OCI-LY7 (cell line): ENCODE results near the gene ZSCAN9. TPM values are rescaled to one million over a fixed set of nuclear protein-coding genes. Genes with fewer than 3 reads are reported as not detected.
A peak's percentile ranks its signal among the peaks of the same experiment; 100 is the strongest.

Source experiments
- BruUV-seq: library from RNA; stranded (reverse); fragments of 400-500 nt; replicated peaks from 2 replicates; lab custom pipeline; 2021; lab: Mats Ljungman, UMichigan
- CTCF ChIA-PET: fragments of 300-600 bp; sonication (Branson Sonifier 250); formaldehyde crosslinking; loops from one replicate; lab custom pipeline; 2022; ENCODE audit warnings: antibody characterized with exemption; ENCODE audit not compliant: unreplicated experiment; lab: Charles Lee
- POLR2A ChIA-PET: fragments of 300-600 bp; sonication (Branson Sonifier 250); formaldehyde crosslinking; loops from one replicate; lab custom pipeline; 2022; ENCODE audit warnings: antibody characterized with exemption; lab: Charles Lee
- DNase-seq: peaks from one replicate; pipeline ENCODE4 v3.0.0-alpha.2; 2015; ENCODE audit warnings: low spot score
- H2AFZ ChIP-seq: fragments of 200-600 bp; sonication (generic), shearing (Covaris generic); 2 replicates; pipeline ENCODE4 v1.6.1; 2014; ENCODE audit warnings: mild to moderate bottlenecking, antibody characterized with exemption, low read length, moderate library complexity
- H3K27ac ChIP-seq: fragments of 200-600 bp; sonication (generic); 2 replicates; pipeline ENCODE4 v1.5.1; 2014; ENCODE audit warnings: mixed run types, low read depth, mild to moderate bottlenecking, moderate library complexity, low read length, inconsistent platforms; ENCODE audit not compliant: poor library complexity, severe bottlenecking
- H3K36me3 ChIP-seq: fragments of 200-600 bp; sonication (generic); 2 replicates; pipeline ENCODE4 v1.6.1; 2014; ENCODE audit warnings: mild to moderate bottlenecking, antibody characterized with exemption, low read length, moderate library complexity, mixed read lengths; ENCODE audit not compliant: insufficient read depth
- H3K4me1 ChIP-seq: fragments of 200-600 bp; sonication (generic); 2 replicates; pipeline ENCODE4 v1.5.1; 2014; ENCODE audit warnings: mild to moderate bottlenecking, low read length; ENCODE audit not compliant: insufficient read depth, poor library complexity, severe bottlenecking
- H3K4me2 ChIP-seq: fragments of 200-600 bp; sonication (generic); 2 replicates; pipeline ENCODE4 v1.6.1; 2014; ENCODE audit warnings: mild to moderate bottlenecking, low read length
- H3K4me3 ChIP-seq: fragments of 200-600 bp; sonication (generic); 2 replicates; pipeline ENCODE4 v1.5.1; 2014; ENCODE audit warnings: mild to moderate bottlenecking, low read depth, low read length; ENCODE audit not compliant: poor library complexity, severe bottlenecking
- H3K79me2 ChIP-seq: fragments of 200-600 bp; sonication (generic); 2 replicates; pipeline ENCODE4 v1.6.1; 2016; ENCODE audit warnings: low read depth, mild to moderate bottlenecking, low read length, moderate library complexity, mixed read lengths; ENCODE audit not compliant: insufficient read depth
- H3K9me2 ChIP-seq: fragments of 200-600 bp; sonication (generic); 2 replicates; pipeline ENCODE4 v1.6.1; 2016; ENCODE audit warnings: mild to moderate bottlenecking, low read length, mixed read lengths; ENCODE audit not compliant: insufficient read depth
- H3K9me3 ChIP-seq: fragments of 200-600 bp; sonication (generic); 2 replicates; pipeline ENCODE4 v1.6.1; 2014; ENCODE audit warnings: mild to moderate bottlenecking, mixed run types, low read length, mixed read lengths
- H4K20me1 ChIP-seq: fragments of 200-600 bp; sonication (generic); 2 replicates; pipeline ENCODE4 v1.6.1; 2014; ENCODE audit warnings: mild to moderate bottlenecking, antibody characterized with exemption, low read length, moderate library complexity, mixed read lengths; ENCODE audit not compliant: insufficient read depth
- CTCF ChIP-seq: fragments of 200-600 bp; sonication (generic); conservative IDR thresholded peaks from 2 replicates; pipeline ENCODE4 v1.5.1; 2014; ENCODE audit warnings: mild to moderate bottlenecking, antibody characterized with exemption, low read length, moderate library complexity, mixed read lengths
- EZH2phosphoT487 ChIP-seq: fragments of 200-600 bp; sonication (generic); IDR thresholded peaks from 2 replicates; pipeline ENCODE4 v1.6.1; 2018; ENCODE audit warnings: low read depth, borderline replicate concordance, mild to moderate bottlenecking, mixed run types, antibody characterized with exemption, low read length, moderate library complexity, mixed read lengths
- intact Hi-C: fragments of 100-400 bp; cut with micrococcal nuclease; formaldehyde crosslinking; loops from one replicate; pipeline ENCODE4 v1.10.0; 2022; ENCODE audit not compliant: unreplicated experiment
- total RNA-seq, 2 experiments: library from RNA; depleted of rRNA in 1 of 2; stranded (reverse); fragments of >200 nt in 1 of 2; shearing (Covaris generic) in 1 of 2; gene quantifications; 2 replicates each; pipeline ENCODE4 v1.2.3, GENCODE V29; 2014 to 2022

ZSCAN9 gene
- total RNA-seq, 2 experiments from 2014 or later, result 3.1 to 9.0 TPM

- Histone ChIP-seq H3K4me1 (peaks cover 21% of the 10 kb centered on the region), H3K79me2 (peaks cover 16% of the 10 kb centered on the region), H3K4me3 (peak overlapping the region; percentile 99), H4K20me1 (0 out of 2 replicates have a peak, but pooled peaks cover 4% of the 10 kb centered on the region), H3K9me3 (peaks cover 4% of the 10 kb centered on the region; the same call in 1 of the 2 replicates), H3K9me2 (no peaks in the 10 kb centered on the region), H3K4me2 (peak overlapping the region; percentile 83), H3K36me3 (peaks cover 27% of the 10 kb centered on the region), H2AFZ (peak overlapping the region; percentile 98), H3K27ac (peak overlapping the region; percentile 47)
- TSS peak; percentile 54 for BruUV-seq
- peak; percentile 65 for DNase-seq
- TF ChIP-seq CTCF (no peak), EZH2phosphoT487 (no peak)
- CTCF ChIA-PET, result interaction anchor here (1.2 kb wide), 1 partner anchor 110 kb away, joined by 7 read pairs; the partner anchor contains the start of gene ZKSCAN8
- POLR2A ChIA-PET, result interaction anchor here (0.6 to 3.0 kb wide), 5 partner anchors 15 to 114 kb away, joined by 3 to 24 read pairs (median 9); partner anchors contain the start of genes ZKSCAN8 and ZSCAN26
- intact Hi-C loops, result loop anchor here (1.0 to 5.0 kb wide), 6 partner anchors 15 to 147 kb away; partner anchors contain the start of genes PGBD1, ZKSCAN8, ZSCAN12 and ZSCAN26
Observed at GRCh38 chr6:28251661-28252008, 26.6 kb downstream of the ZSCAN9 start.

GRCh38 chr6:28252009-28252975 is 27.2 kb downstream of the ZSCAN9 start, which contains the start of gene ZKSCAN4:
ZKSCAN4 (minus strand) TSS chr6:28252269; CDS start chr6:28251980, 289 bp downstream.
- Histone ChIP-seq H3K4me1 (peaks cover 21% of the 10 kb centered on the region), H2AFZ (peak within 1 kb of the TSS; percentile 98), H3K27ac (peak within 1 kb of the TSS; percentile 47), H3K36me3 (peaks cover 21% of the 10 kb centered on the region; the same call in 1 of the 2 replicates), H3K4me2 (peak within 1 kb of the TSS; percentile 83), H3K4me3 (peak within 1 kb of the TSS; percentile 99), H3K9me3 (peaks cover 4% of the 10 kb centered on the region; the same call in 1 of the 2 replicates), H4K20me1 (0 out of 2 replicates have a peak, but pooled peaks cover 4% of the 10 kb centered on the region), H3K9me2 (no peaks in the 10 kb centered on the region), H3K79me2 (peaks cover 16% of the 10 kb centered on the region)
- ChIA-PET POLR2A (interaction anchor here (0.5 to 3.0 kb wide), 13 partner anchors 12 to 1714 kb away, joined by 3 to 24 read pairs (median 3); partner anchors contain the start of genes PGBD1, ZKSCAN8 and ZSCAN26), CTCF (interaction anchor here (1.1 to 1.2 kb wide), 2 partner anchors 111 to 153 kb away, joined by 3 to 7 read pairs; partner anchors contain the start of gene ZKSCAN8)
- DNase-seq, result peak; percentile 92
- intact Hi-C loops, result loop anchor here (1.0 to 5.0 kb wide), 6 partner anchors 15 to 147 kb away; partner anchors contain the start of genes PGBD1, ZKSCAN8, ZSCAN12 and ZSCAN26
- no TSS peak for BruUV-seq
- TF ChIP-seq CTCF, result no peak
- no peak for TF ChIP-seq EZH2phosphoT487
